Coronary artery (tissue), 2 donors: Measurements from ENCODE around the gene TTC31.
A peak's percentile ranks its signal among the peaks of the same experiment; 100 is the strongest.

Experiments used
- DNase-seq: peaks from one replicate; pipeline ENCODE4 v3.0.0-alpha.2; 2017; ENCODE audit warnings: low spot score
- H3K27ac ChIP-seq, 2 donors: fragments of 200-600 bp; sonication (generic); one replicate each; pipeline ENCODE4 v1.5.1; 2016 to 2019
- H3K4me3 ChIP-seq: fragments of 200-600 bp; sonication (generic); 2 replicates; pipeline ENCODE4 v1.5.1; 2016; ENCODE audit warnings: mild to moderate bottlenecking, moderate library complexity
- TF ChIP-seq, protein P1 (sequence below): fragments of 200-600 bp; sonication (generic); IDR thresholded peaks from one replicate; pipeline ENCODE4 v1.5.1; 2019; ENCODE audit warnings: antibody characterized with exemption

TTC31 gene

GRCh38 chr2:74512744-74513604 is 30.1 kb downstream of the TTC31 start:
- no peak for DNase-seq
- H3K27ac ChIP-seq = no peak overlapping the region
- H3K4me3 ChIP-seq = no peak overlapping the region
- TF ChIP-seq, protein P1, sequence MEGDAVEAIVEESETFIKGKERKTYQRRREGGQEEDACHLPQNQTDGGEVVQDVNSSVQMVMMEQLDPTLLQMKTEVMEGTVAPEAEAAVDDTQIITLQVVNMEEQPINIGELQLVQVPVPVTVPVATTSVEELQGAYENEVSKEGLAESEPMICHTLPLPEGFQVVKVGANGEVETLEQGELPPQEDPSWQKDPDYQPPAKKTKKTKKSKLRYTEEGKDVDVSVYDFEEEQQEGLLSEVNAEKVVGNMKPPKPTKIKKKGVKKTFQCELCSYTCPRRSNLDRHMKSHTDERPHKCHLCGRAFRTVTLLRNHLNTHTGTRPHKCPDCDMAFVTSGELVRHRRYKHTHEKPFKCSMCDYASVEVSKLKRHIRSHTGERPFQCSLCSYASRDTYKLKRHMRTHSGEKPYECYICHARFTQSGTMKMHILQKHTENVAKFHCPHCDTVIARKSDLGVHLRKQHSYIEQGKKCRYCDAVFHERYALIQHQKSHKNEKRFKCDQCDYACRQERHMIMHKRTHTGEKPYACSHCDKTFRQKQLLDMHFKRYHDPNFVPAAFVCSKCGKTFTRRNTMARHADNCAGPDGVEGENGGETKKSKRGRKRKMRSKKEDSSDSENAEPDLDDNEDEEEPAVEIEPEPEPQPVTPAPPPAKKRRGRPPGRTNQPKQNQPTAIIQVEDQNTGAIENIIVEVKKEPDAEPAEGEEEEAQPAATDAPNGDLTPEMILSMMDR = no peak

DNA sequence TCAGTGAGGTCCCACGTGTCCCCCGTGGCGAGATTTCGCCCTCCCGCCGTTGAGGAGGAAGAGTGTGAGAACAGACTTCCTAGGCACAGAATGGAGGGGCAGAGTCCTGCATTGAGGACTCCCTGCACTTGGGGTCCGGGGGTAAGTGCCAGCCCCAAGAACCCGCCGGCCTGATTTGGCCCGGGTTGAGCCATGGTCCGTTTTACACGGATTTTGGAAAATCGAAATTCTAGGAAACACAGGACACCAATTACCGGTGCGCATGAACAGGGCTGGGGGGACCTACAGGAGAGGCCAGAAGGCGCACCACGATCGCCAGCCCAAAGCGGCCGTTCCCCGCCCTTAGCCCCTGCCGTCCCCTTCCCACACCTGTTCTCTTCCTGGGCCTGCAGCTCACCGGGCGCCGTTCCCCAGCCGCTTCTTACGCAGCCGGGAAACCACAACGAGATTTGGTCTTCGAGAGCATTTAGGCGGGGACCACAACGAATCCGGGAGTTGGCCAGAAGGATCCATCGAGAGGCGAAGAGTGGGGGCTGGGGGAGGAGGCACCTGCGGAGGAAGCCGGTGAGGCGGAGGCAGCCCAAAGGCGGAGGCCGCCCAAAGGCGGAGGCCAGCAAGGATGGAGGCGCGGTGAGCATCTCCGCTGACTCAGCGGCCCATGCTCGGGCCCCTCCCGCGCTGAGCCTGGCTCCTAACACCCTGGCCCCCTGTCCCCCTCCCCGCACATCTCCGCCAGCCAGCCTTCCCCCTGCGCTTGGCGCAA is 30.9 kb downstream of the TTC31 start:
- no peak for DNase-seq
- H3K4me3 ChIP-seq = peak overlapping the region; percentile 35

DNA sequence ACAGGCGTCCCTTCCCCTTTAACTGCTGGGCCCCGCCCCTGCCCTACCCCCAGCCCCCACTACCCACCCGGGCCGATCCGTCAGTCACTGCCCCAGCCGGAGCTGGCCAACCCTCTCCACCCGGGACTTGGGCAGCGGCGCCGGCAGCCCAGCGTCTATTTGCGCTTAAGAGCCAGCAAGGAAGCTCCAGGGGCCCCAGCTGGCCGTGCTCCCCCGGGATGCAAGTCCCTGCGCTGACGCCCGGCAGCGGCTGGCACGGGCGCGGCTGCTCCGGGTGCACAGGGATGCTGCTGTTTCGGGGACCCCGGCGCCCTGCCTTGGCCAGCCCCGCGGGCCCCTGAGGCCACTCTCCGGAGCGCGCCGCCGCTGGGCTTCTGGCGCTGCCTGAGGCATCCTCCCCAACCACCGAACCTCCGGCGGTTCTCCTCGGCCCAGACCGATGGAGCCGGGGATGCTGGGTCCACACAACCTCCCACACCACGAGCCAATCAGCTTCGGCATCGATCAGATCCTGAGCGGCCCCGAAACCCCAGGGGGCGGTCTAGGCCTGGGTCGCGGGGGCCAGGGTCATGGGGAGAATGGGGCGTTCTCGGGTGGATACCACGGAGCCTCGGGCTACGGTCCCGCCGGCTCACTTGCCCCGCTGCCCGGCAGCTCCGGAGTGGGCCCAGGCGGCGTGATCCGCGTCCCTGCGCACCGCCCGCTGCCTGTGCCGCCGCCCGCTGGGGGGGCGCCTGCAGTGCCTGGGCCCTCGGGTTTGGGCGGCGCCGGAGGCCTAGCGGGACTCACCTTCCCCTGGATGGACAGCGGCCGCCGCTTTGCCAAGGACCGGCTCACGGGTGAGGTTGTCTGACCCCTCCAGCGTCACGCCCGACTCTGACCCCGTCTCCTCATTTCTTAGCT is 31.7 kb downstream of the TTC31 start, which contains the start of gene TLX2:
Gene TLX2, plus strand, starts transcription at position 83 of the 903 bp plus-strand sequence. Its CDS starts 357 bp downstream, at position 440.
- no peak for DNase-seq
- TF ChIP-seq, protein P1 = no peak
- no peak within 1 kb of the TSS for H3K27ac ChIP-seq
- peak within 1 kb of the TSS; percentile 62 for H3K4me3 ChIP-seq

More for the DNA sequence above, 30.9 kb downstream of the TTC31 start:
- TF ChIP-seq, protein P1 = no peak
- no peak overlapping the region for H3K27ac ChIP-seq

DNA sequence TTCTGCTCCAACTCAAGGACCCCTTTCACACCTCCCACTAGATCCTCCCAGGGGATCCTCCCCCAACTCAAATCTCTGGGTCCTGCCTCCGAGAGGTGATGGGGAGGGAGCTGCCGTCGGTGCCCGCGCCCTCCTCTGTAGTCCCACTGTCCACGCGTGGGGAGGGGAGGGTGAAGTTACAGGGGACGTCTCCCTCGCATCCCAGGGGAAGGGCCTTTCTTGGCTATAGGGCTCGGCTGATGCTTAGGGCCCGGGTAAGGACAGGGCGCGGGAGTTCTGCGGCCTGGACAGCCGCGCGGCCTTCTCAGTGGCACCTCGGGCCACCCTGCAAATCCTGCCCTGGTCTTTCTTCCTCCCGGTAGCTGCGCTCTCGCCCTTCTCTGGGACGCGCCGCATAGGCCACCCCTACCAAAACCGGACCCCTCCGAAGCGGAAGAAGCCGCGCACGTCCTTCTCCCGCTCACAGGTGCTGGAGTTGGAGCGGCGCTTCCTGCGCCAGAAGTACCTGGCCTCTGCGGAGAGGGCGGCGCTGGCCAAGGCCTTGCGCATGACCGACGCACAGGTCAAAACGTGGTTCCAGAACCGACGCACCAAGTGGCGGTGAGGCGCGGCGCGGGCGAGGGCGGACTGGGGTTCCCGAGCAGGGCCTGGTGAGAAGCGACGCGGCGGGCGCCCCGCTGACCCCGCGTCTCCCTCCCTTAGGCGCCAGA is 32.5 kb downstream of the TTC31 start:
- DNase-seq = no peak
- TF ChIP-seq, protein P1 = no peak
- peak overlapping the region; percentile 62 for H3K4me3 ChIP-seq
- no peak overlapping the region for H3K27ac ChIP-seq

DNA sequence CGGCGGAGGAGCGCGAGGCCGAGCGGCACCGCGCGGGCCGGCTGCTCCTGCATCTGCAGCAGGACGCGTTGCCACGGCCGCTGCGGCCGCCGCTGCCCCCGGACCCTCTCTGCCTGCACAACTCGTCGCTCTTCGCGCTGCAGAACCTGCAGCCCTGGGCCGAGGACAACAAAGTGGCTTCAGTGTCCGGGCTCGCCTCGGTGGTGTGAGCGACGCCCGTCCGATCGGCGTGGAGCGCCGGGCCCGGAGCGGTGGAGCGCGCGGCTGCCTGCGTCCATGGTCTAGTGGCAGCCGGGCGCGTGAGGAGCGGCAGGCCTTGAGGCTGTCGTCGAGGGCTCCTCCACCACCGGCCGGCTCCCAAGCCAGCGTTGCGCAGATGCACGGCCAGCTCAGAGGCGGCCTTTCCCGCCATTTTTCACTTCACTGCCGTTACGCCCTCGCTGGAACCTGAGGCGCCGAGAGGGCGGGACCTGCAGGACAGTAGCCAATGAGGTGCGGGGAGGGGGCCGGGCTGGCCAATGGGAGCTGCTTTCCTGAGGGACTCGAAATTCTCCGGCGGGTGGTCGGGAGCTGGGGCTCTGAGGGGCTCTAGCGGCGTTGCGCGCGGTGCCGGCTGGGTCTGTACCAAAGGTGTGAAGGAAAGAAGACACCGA is 33.2 kb downstream of the TTC31 start:
- no peak overlapping the region for H3K27ac ChIP-seq
- TF ChIP-seq, protein P1 = no peak
- DNase-seq = no peak
- peak overlapping the region; percentile 62 for H3K4me3 ChIP-seq

GRCh38 chr2:74516650-74517049 is 33.8 kb downstream of the TTC31 start:
- peak overlapping the region; percentile 62 for H3K4me3 ChIP-seq
- DNase-seq = no peak
- TF ChIP-seq, protein P1 = no peak
- H3K27ac ChIP-seq = no peak overlapping the region
